HepG2 (cell line): ENCODE data around the gene SERPINB6. TPM values are rescaled to one million over a fixed set of nuclear protein-coding genes. Genes with fewer than 3 reads are reported as not detected.

ENCODE experiments used
- ATAC-seq: fragments of 200-7000 bp; cut with Tn5 transposase; 3 replicates; pipeline ENCODE4 v1.9.1; 2020; ENCODE audit warnings: mild to moderate bottlenecking, moderate library complexity
- BruUV-seq: library from RNA; stranded (reverse); fragments of 400-500 nt; replicated peaks from 2 replicates; lab custom pipeline; 2021; lab: Mats Ljungman, UMichigan
- CTCF ChIA-PET: fragments of 300-600 bp; formaldehyde crosslinking; extraction: SDS; loops from one replicate; lab custom pipeline; 2021; ENCODE audit warnings: low total read pairs, inconsistent platforms, low intra/inter-chr PET ratio; lab: Yijun Ruan, JAX
- POLR2A ChIA-PET: fragments of 350-600 bp; sonication (Branson Sonifier 250); formaldehyde crosslinking; loops from one replicate; lab custom pipeline; 2020; ENCODE audit warnings: antibody characterized with exemption, inconsistent platforms; lab: Yijun Ruan, JAX
- DNase-seq: peaks from one replicate; pipeline ENCODE4 v3.0.0-alpha.2; 2015; ENCODE audit warnings: low spot score
- FAIRE-seq: peaks from 3 replicates; lab custom pipeline; 2011; peaks lifted over from hg19 to GRCh38; lab: Jason Lieb, UNC
- H2AFZ ChIP-seq: one replicate; pipeline ENCODE4 v1.6.1; 2011; ENCODE audit warnings: low read length, inconsistent platforms
- H3K27ac ChIP-seq: fragments of 300-600 bp; 3 replicates; pipeline ENCODE4 v1.8.0; 2011; ENCODE audit warnings: mixed run types, mild to moderate bottlenecking, mixed read lengths, low read length, inconsistent platforms; ENCODE audit not compliant: insufficient read depth; ENCODE audit errors: extremely low read length
- H3K27me3 ChIP-seq, 2 experiments: fragments of 200-600 bp in 1 of 2; 2 replicates in 1 of 2; 3 replicates in 1 of 2; pipeline versions ENCODE4 v1.6.0 to v1.8.0; 2011; ENCODE audit warnings: low read length in 2 of 2, mild to moderate bottlenecking in 2 of 2, moderate library complexity in 2 of 2, inconsistent platforms in 1 of 2; ENCODE audit not compliant: insufficient read depth in 2 of 2, control insufficient read depth in 1 of 2
- H3K36me3 ChIP-seq, 2 experiments: fragments of 200-600 bp in 1 of 2; replicated peaks in 1 of 2; 2 replicates in 1 of 2; 3 replicates in 1 of 2; pipeline versions ENCODE4 v1.5.1 to v1.8.0; 2011; ENCODE audit warnings: low read length in 2 of 2, inconsistent platforms in 1 of 2; ENCODE audit not compliant: insufficient read depth in 2 of 2, control insufficient read depth in 1 of 2
- H3K4me1 ChIP-seq: 2 replicates; pipeline ENCODE4 v1.5.1; 2012; ENCODE audit warnings: low read length, inconsistent platforms; ENCODE audit not compliant: insufficient read depth
- H3K4me2 ChIP-seq: 2 replicates; pipeline ENCODE4 v1.6.0; 2011; ENCODE audit warnings: low read depth, low read length, inconsistent platforms
- H3K4me3 ChIP-seq, 3 experiments: fragments of 200-600 bp in 1 of 3; sonication (generic), shearing (Covaris generic) in 1 of 3; replicated peaks in 1 of 3; 2 replicates each; pipeline ENCODE4 v1.5.1; 2011 to 2016; ENCODE audit warnings: low read length in 3 of 3, inconsistent platforms in 2 of 3, low read depth in 2 of 3, mild to moderate bottlenecking in 2 of 3, control low read depth in 1 of 3, mixed read lengths in 1 of 3; ENCODE audit not compliant: insufficient read depth in 1 of 3
- H3K79me2 ChIP-seq: one replicate; pipeline ENCODE4 v1.6.1; 2011; ENCODE audit warnings: low read length, inconsistent platforms; ENCODE audit not compliant: insufficient read depth
- H3K9ac ChIP-seq: 2 replicates; pipeline ENCODE4 v1.6.0; 2011; ENCODE audit warnings: mild to moderate bottlenecking, low read depth, low read length, inconsistent platforms; ENCODE audit not compliant: insufficient read depth
- H3K9me3 ChIP-seq: 2 replicates; pipeline ENCODE4 v1.5.1; 2012; ENCODE audit warnings: mild to moderate bottlenecking, low read length
- H4K20me1 ChIP-seq: 2 replicates; pipeline ENCODE4 v1.6.0; 2011; ENCODE audit warnings: inconsistent platforms, mild to moderate bottlenecking, low read length, moderate library complexity; ENCODE audit not compliant: insufficient read depth
- ARID5B ChIP-seq: IDR thresholded peaks from 2 replicates; pipeline ENCODE4 v1.4.0; 2020; ENCODE audit warnings: mild to moderate bottlenecking, missing genetic modification reagents
- BHLHE40 ChIP-seq: IDR thresholded peaks from 2 replicates; pipeline ENCODE4 v1.6.1; 2011; ENCODE audit warnings: low read length, improper control_type of control experiment
- DRAP1 ChIP-seq: IDR thresholded peaks from 2 replicates; pipeline ENCODE4 v1.6.1; 2016; ENCODE audit warnings: missing genetic modification reagents, missing compliant biosample characterization
- HMG20A ChIP-seq: IDR thresholded peaks from 2 replicates; pipeline ENCODE4 v1.6.1; 2016; ENCODE audit warnings: borderline replicate concordance
- JUND ChIP-seq: sonication (generic); formaldehyde crosslinking; IDR thresholded peaks from 2 replicates; pipeline ENCODE4 v1.8.0; 2022; ENCODE audit warnings: mild to moderate bottlenecking, missing genetic modification reagents
- KMT2B ChIP-seq: IDR thresholded peaks from 2 replicates; pipeline ENCODE4 v1.6.1; 2016; ENCODE audit warnings: missing genetic modification reagents, missing compliant biosample characterization
- MAF1 ChIP-seq: sonication (generic); formaldehyde crosslinking; IDR thresholded peaks from 2 replicates; pipeline ENCODE4 v1.5.0; 2020; ENCODE audit warnings: missing genetic modification reagents, borderline replicate concordance
- MED1 ChIP-seq: sonication (generic); formaldehyde crosslinking; IDR thresholded peaks from 2 replicates; pipeline ENCODE4 v1.4.0; 2020; ENCODE audit warnings: missing genetic modification reagents
- MXI1 ChIP-seq: IDR thresholded peaks from 3 replicates; pipeline ENCODE4 v1.6.1; 2012; ENCODE audit warnings: low read depth, low read length, inconsistent platforms, borderline replicate concordance
- PHF8 ChIP-seq: sonication (generic); formaldehyde crosslinking; IDR thresholded peaks from 2 replicates; pipeline ENCODE4 v1.5.0; 2020; ENCODE audit warnings: missing genetic modification reagents
- SAP130 ChIP-seq: IDR thresholded peaks from 2 replicates; pipeline ENCODE4 v1.6.1; 2016; ENCODE audit warnings: low read depth
- XBP1 ChIP-seq: sonication (generic); formaldehyde crosslinking; IDR thresholded peaks from 2 replicates; pipeline ENCODE4 v1.5.0; 2020; ENCODE audit warnings: missing genetic modification reagents
- YEATS2 ChIP-seq: sonication (generic); formaldehyde crosslinking; IDR thresholded peaks from 2 replicates; pipeline ENCODE4 v1.4.0; 2020; ENCODE audit warnings: missing genetic modification reagents, borderline replicate concordance
- ZBTB25 ChIP-seq: IDR thresholded peaks from 2 replicates; pipeline ENCODE4 v1.6.1; 2018; ENCODE audit warnings: missing genetic modification reagents
- ZBTB33 ChIP-seq: sonication (generic); formaldehyde crosslinking; IDR thresholded peaks from 2 replicates; pipeline ENCODE4 v1.4.0; 2020; ENCODE audit warnings: missing genetic modification reagents
- ZFP90 ChIP-seq: sonication (generic); formaldehyde crosslinking; IDR thresholded peaks from 2 replicates; pipeline ENCODE4 v1.8.0; 2022; ENCODE audit warnings: missing genetic modification reagents, mild to moderate bottlenecking, inconsistent platforms, borderline replicate concordance
- ZNF20 ChIP-seq: sonication (generic); formaldehyde crosslinking; IDR thresholded peaks from 2 replicates; pipeline ENCODE4 v1.4.0; 2020; ENCODE audit warnings: mild to moderate bottlenecking, moderate library complexity, missing genetic modification reagents
- WGBS: methylation state at CpG from one replicate; pipeline ENCODE4 v1.1.6; 2017; ENCODE audit warnings: low lambda C conversion rate; 5-methylcytosine and 5-hydroxymethylcytosine counted together
- in situ Hi-C: cut with HindIII; loops from 2 replicates; pipeline ENCODE4 v1.10.0; 2017; ENCODE audit warnings: low pct_unique_long_range_greater_than_20kb; ENCODE audit not compliant: extremely low pct_ligation_motif_present
- intact Hi-C: fragments of 100-400 bp; cut with micrococcal nuclease; formaldehyde crosslinking; loops from one replicate; pipeline ENCODE4 v1.10.0; 2022; ENCODE audit not compliant: unreplicated experiment
- polyA plus RNA-seq, 8 experiments: library from polyadenylated mRNA; depleted of rRNA in 3 of 8; stranded (reverse) in 7 of 8; unstranded in 1 of 8; fragments of >200 nt; fragmentation: Illumina TruSeq in 4 of 8; extraction: Trizol in 4 of 8; gene quantifications; 2 replicates each; pipeline versions ENCODE4 v1.2.1 to v1.2.3, GENCODE V29; 2011 to 2016; ENCODE audit warnings: low read depth in 4 of 8, missing spikeins in 1 of 8, mixed read lengths in 1 of 8; ENCODE audit not compliant: insufficient read depth in 1 of 8
- total RNA-seq, 5 experiments: library from RNA; depleted of rRNA; stranded (reverse); fragments of >200 nt; fragmentation: Illumina TruSeq; extraction: Trizol; gene quantifications; 2 replicates each; pipeline ENCODE4 v1.2.3, GENCODE V29; 2016; ENCODE audit warnings: low read depth in 1 of 5

Gene SERPINB6
- total and polyA plus RNA-seq, 2 of the 13 experiments (the other 11 are each of a cell fraction or from before 2014, with no cell fraction given) = 38.2 to 61.3 TPM

- WGBS = 47% methylated on average over 2 of the region's 2 CpGs
- DNase-seq (peak; percentile 85), ATAC-seq (peak; percentile 3), FAIRE-seq (peak; percentile 89)
- H3K27me3 ChIP-seq = no peaks in the 10 kb centered on the region; a peak in 1 of 5 replicates
- no peak overlapping the region for H3K9ac ChIP-seq
- in situ Hi-C loops (no loop called here), intact Hi-C loops (loop anchor here (5.0 kb wide), 1 partner anchor 35 kb away; no protein-coding TSS in a partner anchor)
- ChIA-PET POLR2A (interaction anchor here (0.7 to 5.7 kb wide), 13 partner anchors 9 to 250 kb away, joined by 3 to 122 read pairs (median 4); partner anchors contain the start of genes RIPK1, SERPINB1, SERPINB6 and SERPINB9), CTCF (interaction anchor here (1.9 kb wide), 1 partner anchor 51 kb away, joined by 9 read pairs; no protein-coding TSS in a partner anchor)
- H3K4me2 ChIP-seq = 0 out of 2 replicates have a peak overlapping the region, but pooled peaks have one; percentile 93
- H3K36me3 ChIP-seq = peaks cover 5 to 14% of the 10 kb centered on the region in 2 experiments; a peak in 3 of 5 replicates
- H4K20me1 ChIP-seq = 0 out of 2 replicates have a peak, but pooled peaks cover 3% of the 10 kb centered on the region
- peaks cover 6% of the 10 kb centered on the region for H3K79me2 ChIP-seq
- H3K27ac ChIP-seq = peak overlapping the region; percentile 43
- no TSS peak for BruUV-seq
- no peak overlapping the region for H3K4me3 ChIP-seq
- H3K9me3 ChIP-seq = no peaks in the 10 kb centered on the region
- H3K4me1 ChIP-seq = peaks cover 44% of the 10 kb centered on the region
- no peak overlapping the region for H2AFZ ChIP-seq
- TF ChIP-seq ZBTB25 (CRISPR knock-in tag) (no peak), XBP1 (CRISPR knock-in tag) (no peak), ARID5B (CRISPR knock-in tag) (peak; percentile 76), KMT2B (0 out of 2 replicates have a peak, but pooled peaks have one; percentile 19), DRAP1 (CRISPR knock-in tag) (no peak), YEATS2 (CRISPR knock-in tag) (peak; percentile 64; the same call in 1 of the 2 replicates), SAP130 (peak; percentile 88), BHLHE40 (peak; percentile 79; the same call in 1 of the 2 replicates), JUND (CRISPR knock-in tag) (peak; percentile 63; the same call in 1 of the 2 replicates), PHF8 (CRISPR knock-in tag) (no peak), ZNF20 (no peak), MED1 (CRISPR knock-in tag) (peak; percentile 53; the same call in 1 of the 2 replicates), MAF1 (CRISPR knock-in tag) (no peak), ZFP90 (CRISPR knock-in tag) (no peak), ZBTB33 (CRISPR knock-in tag) (0 out of 2 replicates have a peak, but pooled peaks have one; percentile 18), MXI1 (peak; percentile 90; the same call in 2 of the 3 replicates), HMG20A (CRISPR knock-in tag) (peak; percentile 51; the same call in 1 of the 2 replicates)
These were observed 30.5 kb upstream of the SERPINB6 start for GRCh38 chr6:3001773-3002293.
